ENCODE data around the gene ALS2.
A peak's percentile ranks its signal among the peaks of the same experiment; 100 is the strongest.
"Not testable (repeated sequence)": the region's sequence is repeated elsewhere in the genome, so short reads cannot be mapped to it uniquely, and the experiment has no call there.

Gene ALS2

DNA sequence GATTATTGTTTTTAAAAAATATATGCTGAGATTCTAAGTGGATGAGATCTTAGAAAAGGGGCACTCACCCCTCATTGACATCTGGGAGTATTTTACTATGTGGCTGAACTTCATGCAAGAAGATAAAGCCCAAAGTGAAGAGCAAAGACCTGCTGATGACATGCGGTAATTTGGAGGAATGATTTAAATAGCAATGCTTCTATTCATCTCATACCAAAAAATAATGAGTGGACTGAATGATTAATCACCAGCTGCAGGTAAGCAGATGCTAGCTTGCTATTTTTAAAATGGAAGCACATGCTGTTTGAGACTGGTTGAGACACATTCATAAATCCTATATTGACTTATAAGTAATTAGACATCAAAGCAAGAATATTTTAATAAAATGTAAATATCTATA, 12.9 kb upstream of the ALS2 start:
- DNase-seq: no peak

DNA sequence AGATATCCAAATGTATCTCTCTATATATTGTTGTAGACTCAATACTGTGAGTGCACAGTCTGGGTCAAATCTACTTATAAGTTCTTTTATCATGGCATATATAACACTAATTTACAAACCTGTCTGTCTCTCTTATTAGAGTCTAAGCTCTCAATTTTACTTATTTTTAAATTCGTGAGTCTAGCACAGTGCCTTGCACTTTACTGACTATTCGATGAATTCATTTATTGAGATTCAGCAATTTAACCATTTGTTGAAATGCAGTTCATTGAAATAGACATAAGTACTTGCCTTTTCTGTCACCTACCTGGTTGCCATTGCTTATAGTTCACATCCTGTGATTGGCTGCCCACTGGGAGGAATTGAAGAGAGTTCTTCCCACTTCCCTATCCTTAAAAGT, 10.3 kb upstream of the ALS2 start:
- DNase-seq: no peak

DNA sequence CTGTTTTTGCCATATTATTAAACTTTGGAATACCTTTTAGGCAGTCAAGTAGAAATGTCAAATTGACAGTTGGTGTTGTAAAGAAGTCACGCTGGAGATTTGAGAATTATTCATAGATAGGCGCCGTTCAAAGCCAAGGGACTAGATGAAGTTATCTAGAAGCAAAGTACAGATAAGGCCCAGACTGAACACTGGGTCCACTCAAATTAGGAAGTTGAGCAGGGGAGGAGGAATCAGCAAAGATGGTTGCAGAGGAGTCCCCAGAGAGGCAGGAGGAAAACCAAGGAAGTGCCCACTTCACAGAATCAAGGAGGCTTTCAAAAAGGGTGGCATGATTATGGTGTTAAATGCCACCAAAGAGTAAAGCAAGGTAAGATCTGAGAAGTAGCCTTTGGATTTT, 9.6 kb upstream of the ALS2 start:
- no peak for DNase-seq

DNA sequence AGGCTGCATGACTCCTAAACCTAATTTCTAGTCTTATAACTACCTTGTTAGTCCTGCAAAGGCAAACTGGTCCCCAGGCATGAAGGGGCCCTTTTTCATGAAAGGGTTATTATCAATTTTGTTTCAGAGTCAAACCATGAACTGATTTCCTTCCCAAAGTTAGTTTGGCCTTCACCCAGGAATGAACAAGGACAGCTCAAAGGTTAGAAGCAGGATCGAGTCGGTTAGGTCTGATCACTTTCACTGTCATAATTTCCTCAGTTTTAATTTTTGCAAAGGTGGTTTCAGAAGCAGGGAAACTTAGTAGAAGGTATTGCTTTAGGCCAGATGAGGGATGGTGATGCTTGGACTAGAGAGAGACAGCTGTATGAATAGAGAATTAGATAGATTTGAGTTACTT, 8.7 kb upstream of the ALS2 start:
- DNase-seq: no peak

DNA sequence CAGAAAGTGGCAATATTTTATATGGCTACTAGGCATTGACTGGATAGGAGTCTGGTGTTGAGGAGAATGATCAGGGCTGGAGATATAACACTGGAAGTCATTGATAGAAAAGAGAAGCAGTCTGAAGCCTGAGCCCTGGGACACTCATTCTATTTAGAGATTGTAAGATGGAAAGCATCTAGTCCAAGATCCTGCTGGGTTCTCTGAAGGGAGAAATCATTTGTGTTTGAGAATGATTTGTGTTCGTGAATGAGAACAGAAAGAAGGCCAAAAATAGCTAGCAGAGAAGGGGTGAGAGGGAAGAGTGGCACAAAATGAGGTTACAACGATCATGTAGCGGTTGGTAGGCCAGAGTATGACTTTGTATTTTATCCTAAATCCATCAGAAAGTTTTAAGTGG, 7.6 kb upstream of the ALS2 start:
- DNase-seq: no peak

DNA sequence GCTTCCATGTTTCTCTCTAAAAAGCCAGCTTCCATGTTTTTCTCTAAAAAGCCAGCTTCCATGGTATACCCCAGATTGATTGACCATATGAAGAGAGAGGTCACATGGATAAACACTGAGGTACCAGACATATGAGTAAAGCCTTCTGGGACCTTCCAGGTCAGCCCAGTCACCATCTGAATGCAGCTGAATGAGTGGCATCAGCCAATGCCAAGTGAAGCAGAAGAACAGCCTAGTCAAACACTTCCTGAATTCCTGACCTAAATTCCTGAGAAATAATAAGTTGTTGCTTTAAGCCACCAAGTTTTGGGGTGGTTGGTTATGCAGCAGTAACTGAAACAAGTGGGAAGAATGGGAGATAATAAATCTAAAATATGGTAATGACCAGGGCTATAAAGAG, 5.7 kb upstream of the ALS2 start:
- no peak for DNase-seq

DNA sequence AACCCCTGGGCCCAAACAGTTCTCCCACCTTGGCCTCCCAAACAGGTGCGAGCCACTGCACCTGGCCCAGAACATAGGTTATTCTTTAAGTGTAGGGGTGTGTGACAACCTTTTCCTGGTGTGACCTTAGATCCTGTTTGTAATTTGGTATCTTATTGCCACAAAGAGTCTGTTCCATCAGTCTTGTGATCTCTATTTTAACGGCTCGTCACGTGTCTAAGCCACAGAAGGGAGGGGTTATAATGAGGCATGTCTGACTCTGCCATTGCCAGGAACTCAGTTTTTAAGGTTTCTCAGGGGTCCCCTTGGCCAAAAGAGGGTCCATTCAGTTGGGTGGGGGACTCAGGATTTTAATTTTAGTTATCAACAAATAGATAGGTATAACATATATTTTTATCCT, 4.4 kb upstream of the ALS2 start:
- no peak for DNase-seq

DNA sequence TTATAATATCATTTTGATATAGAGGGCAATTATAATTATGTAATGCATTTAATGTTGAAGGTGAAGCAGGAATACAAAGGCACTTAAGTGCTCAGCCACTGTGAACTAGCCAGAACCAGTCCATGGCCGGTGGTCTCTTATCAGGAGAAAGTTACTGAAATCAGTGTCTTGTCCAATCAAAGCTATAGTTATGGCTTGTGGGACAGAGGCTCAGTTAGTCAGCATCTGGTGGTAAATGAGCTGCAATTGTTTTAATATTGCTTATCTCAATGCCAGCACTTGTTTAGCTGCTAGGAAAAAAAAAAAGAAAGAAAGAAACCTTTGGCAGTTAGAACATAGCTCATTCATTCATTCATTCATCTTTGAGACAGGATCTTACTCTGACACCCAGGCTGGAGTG, 3.8 kb upstream of the ALS2 start:
- DNase-seq: no peak

DNA sequence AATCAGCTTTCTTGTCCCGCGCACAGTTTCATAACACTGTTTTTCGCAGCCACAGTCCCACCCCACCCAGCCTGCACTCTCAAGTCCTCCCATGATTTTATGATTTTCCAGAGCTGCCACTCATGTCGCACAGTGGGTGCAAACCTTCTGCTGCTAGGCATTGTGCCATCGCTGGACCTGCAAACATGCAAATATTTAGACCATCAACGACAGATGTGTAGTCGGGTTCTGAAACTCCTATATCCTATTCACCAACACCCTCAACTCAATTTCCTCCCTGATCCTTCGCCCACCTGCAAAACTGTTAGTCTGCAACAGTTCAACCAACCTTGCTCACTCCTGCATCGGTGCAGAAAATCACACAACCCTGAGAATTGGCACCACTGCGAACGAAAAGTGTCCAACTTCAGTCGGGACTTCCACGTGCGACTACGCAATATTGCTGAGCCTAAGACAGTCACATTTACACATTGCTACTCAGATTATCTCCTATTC, 871 bp upstream of the ALS2 start:
- peak; percentile 8 for DNase-seq

DNA sequence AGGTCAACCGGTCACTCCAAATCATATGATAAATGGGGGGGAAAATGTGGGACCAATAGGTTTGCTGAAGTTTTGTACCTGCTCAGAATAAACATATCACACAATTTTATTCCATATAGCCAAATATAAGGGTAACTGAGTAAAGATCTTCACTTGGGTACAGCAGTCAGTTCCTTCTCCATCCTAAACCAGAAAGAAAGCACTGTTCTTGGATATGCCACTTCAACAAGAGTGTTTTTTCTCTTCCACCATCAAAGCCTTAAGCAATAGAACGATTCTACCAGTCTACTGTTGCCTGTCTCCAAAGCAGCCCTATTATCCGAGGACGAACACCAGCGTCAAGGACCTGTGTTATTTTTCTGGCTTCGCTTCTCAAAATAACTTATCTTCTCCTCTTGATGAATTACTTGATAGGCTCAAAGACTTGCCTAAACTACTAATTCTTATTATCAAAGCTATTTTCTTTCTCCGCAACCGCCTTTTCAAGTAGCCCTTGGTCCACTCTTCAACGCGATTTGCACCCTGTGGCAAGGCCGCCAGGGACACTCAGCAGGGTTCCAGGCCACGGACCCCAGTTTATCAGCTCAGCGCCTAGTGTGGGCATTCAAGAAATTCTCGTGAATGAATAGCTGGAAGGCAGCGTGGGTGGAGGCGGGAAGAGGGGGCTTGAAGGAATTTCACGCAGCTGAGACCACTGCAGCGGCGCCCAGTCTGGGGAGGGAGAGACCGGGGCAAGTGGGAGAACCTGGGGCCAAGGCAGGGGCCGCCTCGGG, 646 bp downstream of the ALS2 start:
- no peak for DNase-seq

DNA sequence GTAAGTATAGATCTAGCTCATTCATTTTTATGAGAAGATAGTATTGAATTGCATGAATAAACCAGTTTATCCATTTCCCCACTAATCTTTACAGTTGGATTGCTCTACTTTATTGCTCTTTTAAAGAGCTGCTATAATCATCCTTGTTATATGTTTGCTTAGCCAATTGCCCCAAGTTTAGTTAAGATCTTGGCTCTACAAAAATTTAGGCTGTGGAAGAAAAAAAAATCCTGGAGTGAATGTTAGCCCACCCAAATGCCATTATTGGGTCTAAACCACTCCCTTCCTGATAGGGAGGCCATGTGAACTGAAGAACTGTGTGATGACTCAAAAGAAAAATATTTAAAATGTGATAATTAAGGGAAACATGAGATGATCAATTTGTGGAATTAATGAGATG, 2.9 kb downstream of the ALS2 start:
- DNase-seq: no peak

DNA sequence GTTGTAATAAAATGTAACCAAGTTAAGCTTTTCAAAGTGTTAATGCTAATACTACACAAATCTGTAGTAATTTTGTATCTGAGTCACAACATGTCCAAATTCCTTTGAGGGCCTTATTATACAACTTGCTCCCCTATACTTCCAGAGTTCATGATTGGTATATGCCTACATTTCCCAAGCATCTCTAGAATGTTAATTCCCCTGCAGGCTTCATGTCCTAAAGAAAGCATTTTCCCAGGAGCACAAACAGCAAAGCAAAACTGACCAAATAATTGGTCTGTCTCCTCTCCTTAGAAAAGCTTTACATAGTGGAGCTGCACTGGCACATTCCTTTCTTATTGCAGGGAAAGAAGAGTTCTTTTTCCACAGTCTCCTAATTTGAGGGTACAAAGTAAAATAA, 3.7 kb downstream of the ALS2 start:
- no peak for DNase-seq

DNA sequence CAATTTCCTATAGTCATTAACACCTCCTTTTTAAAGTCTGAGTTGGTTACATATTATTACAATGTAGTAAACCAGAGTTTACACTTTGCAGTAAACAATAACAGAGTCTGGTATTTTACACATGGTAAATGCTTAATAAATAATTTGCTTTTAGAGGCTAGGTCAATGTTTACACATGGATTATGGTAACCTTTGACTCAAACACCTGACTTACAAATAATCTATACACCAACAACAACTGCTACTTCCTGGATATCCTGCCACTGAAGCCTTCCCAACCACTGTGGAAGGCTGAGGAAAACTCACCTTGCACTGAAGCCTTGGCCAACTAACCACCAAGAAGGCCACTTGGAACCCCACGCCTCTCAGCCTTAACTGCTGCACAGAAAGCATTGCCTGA, 5.4 kb downstream of the ALS2 start:
- DNase-seq: no peak

DNA sequence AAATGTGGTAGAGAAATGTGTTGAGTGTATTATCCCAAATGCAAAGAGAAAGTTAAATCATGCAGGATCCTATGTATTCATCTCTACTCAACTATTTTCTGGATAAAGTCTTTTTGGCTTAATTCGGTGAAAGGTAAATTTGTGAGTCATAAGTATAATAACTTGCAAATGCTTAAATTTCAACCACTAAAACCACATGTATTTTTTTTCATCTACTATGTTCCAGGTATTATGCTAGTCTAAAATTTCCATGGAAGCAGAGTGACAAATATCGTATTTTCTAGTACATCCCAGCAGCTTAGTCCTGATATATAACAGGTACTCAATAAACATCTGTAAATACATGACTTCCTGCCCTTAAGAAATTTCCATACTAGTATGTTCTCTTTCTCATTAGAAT, 6.2 kb downstream of the ALS2 start:
- DNase-seq: no peak

DNA sequence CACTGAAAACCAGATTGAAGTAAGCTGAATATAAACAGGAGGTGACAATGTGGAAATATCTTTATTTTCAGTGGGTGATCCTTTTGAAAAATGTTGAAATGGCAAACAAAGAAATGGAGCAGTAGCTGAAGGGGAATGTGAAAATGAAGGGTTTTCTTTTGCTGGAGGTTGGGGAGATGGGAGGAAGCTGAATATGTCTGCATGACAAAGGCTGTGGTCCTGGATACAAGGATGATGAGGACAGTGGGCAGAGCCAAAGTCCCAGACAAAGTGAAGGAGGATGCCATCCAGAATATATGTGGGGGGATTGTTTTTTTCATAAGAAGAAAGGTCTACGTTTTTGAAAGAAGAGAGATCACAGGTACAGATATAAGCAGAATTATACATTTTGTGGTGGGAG, 6.7 kb downstream of the ALS2 start:
- DNase-seq: no peak

DNA sequence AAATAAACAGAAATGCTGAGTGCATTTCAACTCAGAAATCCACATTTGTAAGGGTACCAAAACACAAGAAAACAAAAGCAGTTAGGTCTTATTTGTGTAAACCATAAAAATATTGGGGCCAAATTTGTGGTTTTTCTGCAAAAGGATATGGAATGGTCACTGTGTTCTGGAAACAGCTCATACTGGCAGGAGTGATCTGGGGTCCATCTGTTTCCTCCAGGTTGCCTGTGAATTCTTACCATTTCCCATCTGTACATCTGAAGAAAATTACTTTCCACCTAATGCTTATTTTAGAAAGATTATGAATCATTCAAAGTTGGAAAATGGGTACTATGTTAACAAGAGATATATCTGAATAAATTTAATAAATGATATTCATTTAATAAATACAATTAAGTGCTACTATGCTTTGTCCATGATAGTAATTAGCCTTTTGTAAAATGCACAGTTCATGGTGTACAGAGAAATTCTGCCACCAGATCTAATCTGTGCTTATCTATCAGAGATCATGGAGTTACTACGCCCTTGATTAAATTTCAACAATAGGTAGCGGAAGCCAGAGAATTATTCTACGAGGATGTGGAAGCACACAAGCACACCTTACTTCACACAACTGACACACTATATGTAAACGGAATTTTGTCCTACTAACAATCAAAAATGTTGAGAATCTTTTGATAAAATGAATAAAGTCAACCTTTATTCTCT, 10.9 kb downstream of the ALS2 start:
- DNase-seq: no peak

DNA sequence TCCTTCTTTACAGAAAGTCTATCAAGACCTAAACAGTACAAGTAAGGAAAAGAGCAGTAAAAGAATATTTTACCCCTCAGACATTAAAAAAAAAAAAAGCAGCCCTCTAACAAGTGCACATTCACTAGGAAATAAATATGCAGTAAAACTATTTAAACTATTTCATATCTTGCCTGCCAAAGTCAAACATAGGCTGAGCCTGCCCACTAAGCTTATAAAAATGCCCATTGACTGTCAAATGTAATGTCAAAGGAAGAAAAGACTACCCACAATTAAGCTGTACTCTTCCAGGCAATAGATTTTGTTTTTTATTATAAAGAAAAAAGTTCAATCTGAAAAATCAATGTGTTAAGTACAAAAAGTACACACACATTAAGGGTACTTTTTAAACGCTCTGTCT, 11.8 kb downstream of the ALS2 start:
- DNase-seq: no peak

DNA sequence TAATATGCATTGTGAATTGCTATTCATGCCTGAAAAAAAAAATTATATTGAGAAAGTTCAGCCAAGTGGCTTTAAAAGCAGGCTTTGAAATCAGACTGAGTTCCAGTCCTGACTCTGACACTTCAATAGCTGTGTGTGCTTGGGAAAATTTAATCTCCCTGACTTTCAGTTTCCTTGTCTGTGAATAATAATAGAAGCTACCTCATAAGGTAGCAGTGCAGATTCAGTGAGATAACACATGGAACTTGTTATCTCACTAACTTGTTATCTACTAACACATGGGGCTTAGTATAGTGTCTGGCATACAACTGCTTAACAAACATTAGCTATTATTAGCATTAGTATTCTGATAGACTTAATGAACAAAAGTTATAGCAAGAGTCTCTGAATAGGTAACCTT, 14.9 kb downstream of the ALS2 start:
- DNase-seq: no peak

DNA sequence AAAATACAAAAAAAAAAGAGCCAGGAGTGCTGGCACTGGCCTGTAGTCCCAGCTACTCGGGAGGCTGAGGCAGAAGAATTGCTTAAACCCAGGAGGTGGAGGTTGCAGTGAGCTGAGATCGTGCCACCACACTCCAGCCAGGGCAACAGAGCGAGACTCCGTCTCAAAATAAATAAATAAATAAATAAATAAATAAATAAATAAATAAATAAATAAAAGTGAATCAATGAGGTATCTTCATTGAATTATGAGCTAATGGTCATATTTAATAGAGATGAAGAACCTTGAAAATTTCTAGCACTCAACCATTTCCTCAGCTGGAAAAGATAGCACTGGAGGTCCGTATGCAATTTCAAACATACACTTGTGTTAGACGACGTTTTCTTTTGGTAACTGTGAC, 16.3 kb downstream of the ALS2 start:
- DNase-seq: not testable (repeated sequence)

DNA sequence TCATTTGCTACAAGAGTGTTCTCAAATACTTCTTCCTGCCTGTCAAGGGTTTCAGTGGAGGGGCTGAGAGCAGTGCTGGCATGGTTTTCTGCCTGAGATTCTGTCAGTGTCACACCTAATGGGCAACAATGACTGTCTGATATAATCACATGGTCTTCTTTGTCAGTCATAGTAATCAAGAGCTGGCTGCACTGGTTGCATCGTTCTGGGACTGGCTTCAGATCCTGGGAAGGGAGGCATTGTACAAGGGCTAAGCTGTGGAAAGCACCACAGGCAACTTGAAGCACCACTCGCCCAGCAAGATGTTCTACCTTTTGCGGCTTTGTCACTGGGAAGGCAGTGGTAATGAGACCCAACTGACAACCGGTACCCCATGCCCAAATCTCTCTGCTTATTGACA, 19.6 kb downstream of the ALS2 start:
- DNase-seq: no peak

DNA sequence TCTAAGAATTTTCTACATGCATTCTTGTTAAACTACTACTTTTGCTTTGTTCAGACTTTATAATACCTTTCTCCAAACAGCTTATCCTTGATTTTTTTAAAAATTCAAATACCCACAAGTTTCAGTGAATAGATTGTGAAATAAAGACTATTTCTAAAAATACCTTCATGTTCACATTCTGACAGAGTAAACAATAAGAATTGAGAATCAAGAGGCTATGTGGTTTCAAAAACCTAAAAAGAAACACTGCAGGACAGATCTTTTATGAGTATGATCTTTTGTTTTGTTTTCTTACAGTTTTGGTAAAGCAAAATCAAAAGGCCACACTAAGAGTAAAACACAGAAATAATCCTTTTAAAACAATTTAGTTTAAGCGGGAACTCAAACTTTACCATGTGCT, 21.2 kb downstream of the ALS2 start:
- DNase-seq: no peak

DNA sequence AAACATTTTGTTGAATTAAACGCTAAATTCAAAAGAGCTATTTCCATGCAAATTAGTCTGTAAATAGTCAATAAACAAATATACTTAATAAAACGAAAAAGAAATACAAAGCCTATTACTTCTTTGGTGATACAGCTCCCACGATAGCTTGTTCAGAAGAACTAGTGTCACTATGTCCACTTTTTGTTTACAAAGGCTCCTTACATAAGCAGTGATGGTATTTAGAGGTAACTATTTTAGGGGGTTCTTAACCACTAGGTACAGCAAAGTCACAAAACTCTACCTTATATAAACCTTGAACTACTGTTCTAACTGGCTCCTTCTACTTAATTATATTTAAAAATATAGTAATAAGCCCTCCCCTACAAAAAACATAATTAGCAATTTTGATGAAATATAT, 21.9 kb downstream of the ALS2 start:
- DNase-seq: no peak

DNA sequence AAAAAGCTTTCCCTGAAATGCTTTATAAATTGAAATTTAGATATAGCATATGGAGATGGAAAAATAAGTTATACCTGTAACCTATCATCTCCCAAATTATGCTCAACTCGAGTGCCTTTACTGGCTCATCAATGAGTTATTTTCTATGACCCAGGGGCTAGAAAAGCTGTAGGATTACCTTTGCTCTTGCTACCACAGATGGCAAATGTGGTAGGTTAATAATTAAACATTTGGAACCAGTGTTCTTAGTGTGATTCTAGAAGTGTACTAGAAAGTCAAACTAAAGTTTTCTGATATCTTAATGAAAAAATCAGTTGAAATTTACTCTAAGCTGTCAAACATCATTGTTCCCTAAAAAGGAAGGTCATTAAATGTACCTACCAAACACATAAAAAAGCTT, 22.5 kb downstream of the ALS2 start:
- DNase-seq: no peak

DNA sequence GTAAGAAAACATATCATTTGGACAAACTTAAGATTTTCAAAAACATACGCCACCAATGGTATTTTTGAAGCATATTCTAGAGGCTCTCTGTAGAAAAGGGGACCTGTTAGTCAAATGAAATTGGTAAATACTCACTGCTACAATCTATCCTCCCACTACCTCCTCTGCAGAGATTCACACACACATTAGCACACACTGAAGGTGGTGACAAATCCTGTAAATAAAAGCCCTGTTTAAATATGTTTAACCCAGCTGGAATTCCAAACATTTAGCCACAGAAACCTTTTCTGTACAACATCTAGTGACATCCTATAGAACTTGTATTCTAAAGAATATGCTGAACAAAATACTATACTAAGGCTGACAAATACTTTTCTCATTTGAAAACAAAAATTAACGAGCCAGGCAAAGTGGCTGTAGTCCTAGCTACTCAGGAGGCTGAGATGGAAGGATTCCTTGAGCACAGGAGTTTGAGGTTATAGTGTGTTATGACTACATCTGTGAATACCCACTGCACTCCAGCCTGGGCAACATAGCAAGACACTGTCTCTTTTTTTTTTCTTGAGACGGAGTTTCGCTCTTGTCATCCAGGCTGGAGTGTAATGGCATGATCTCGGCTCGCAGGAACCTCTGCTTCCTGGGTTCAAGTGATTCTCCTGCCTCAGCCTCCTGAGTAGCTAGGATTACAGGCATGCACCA, 25.9 kb downstream of the ALS2 start:
- no peak for DNase-seq
